ENCODE data around the gene GIGYF2.

GRCh38 chr2:232777276-232777675 is 80.1 kb downstream of the GIGYF2 start:
- TF ChIP-seq PCBP2 (optimal IDR thresholded peaks at IDR 0.05; ENCODE audit: low read depth, low read length, poor library complexity, severe bottlenecking) = no peak
- no peak for TF ChIP-seq ELK4 (CRISPR knock-in tag; IDR thresholded peaks at IDR 0.05; ENCODE audit: borderline replicate concordance)
- no peak for TF ChIP-seq CCAR2 (optimal IDR thresholded peaks at IDR 0.05; ENCODE audit: low read depth, low read length)
- TF ChIP-seq EZH2 (conservative IDR thresholded peaks at IDR 0.05; ENCODE audit: low read depth, low read length) = no peak
- TF ChIP-seq NR3C1 (CRISPR knock-in tag; IDR thresholded peaks at IDR 0.05) = no peak
- no peak for TF ChIP-seq HMGA1 (CRISPR knock-in tag; conservative IDR thresholded peaks at IDR 0.05)
- TF ChIP-seq POLR2A (IDR thresholded peaks at IDR 0.05; ENCODE audit: insufficient read depth in 1 of 2, low read depth in 2 of 2, low read length in 2 of 2) = no peak
- no peak for TF ChIP-seq SALL2 (CRISPR knock-in tag; IDR thresholded peaks at IDR 0.05)
- no peak for TF ChIP-seq UBTF (CRISPR knock-in tag; IDR thresholded peaks at IDR 0.05)
- no peak for TF ChIP-seq JUND (CRISPR knock-in tag; IDR thresholded peaks at IDR 0.05)
- no peak for TF ChIP-seq CTCF (CRISPR knock-in tag; IDR thresholded peaks at IDR 0.05)
